Measurements from ENCODE around the gene NIPAL4.
A peak's percentile ranks its signal among the peaks of the same experiment; 100 is the strongest.
"Not testable (repeated sequence)": the region's sequence is repeated elsewhere in the genome, so short reads cannot be mapped to it uniquely, and the experiment has no call there.

The NIPAL4 gene

GRCh38 chr5:157463621-157464518 lies 3.9 kb downstream of the NIPAL4 start:
- no peak for DNase-seq (ENCODE audit: low read depth)

GRCh38 chr5:157464519-157465171 lies 4.6 kb downstream of the NIPAL4 start:
- DNase-seq (ENCODE audit: low read depth), result peak; percentile 36

DNA sequence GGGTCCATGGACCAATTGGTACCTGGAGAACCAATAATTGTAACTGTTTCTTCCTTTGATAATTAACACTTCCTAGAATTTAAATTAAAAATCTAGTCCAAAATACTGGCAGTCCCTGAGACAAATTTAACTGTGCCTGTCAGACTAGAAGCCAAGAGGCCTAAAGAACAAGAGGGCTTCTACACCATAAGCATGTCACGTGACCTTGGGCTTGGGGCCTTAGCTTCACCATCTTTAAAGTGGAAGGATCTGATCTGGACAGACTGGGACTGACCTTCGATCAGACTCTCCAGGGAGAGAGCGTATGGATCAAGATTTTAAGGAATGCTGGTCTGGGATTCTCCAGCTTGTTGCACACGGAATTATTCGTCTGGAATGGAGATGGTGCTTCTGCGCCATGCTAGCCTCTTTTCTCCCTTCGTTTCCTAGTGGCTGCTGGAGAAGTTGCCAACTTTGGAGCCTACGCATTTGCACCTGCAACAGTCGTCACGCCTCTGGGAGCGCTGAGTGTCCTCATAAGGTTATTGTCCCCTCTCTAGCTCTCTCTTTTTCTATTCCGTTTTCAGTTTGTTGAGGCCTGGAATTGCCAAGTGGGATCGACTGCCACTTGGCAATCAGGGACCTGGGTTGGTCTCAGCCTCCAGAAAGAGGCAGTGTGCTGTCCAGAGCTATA lies 8.4 kb downstream of the NIPAL4 start:
- DNase-seq (ENCODE audit: low read depth), result no peak

- no peak for DNase-seq (ENCODE audit: low read depth)
Measured at GRCh38 chr5:157469073-157469472, 9.1 kb downstream of the NIPAL4 start.

DNA sequence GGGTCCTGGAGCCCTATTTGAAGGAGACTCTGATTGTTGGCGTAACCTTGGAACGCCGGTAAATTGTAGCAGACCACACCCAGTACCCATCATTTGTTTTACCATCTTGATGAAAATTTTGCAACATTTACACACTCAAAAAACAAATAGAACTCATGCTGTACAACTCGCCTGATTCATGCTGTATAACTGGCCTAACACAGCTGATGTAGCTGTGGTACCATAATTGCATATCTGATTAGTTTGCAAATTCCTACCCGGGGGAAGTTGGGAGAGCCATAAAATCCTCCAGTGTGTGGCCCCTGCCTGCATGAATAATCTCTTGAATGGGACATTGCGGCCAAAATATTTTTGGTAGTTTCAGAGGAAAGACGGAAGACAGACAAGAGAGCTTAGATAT lies 9.7 kb downstream of the NIPAL4 start:
- no peak for DNase-seq (ENCODE audit: low read depth)

DNA sequence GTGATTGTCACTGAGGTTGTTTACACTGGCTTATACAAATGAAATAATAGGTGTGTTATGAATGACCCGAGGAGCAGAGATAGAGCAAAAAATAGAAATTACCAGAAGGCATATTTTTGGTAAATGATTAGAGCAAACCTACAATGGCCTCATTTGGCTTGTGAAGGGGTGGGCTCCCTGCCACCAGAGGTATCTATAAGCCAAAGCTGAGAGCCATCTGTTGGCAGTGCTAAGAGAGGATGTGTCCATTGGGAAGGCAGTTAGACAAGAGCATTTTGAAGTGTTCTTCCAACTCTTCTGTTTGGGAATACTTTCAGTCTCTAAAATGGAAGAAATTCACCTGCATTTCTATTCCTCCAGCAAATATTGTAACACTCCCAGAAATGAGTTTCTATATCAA lies 10.6 kb downstream of the NIPAL4 start:
- no peak for DNase-seq (ENCODE audit: low read depth)

GRCh38 chr5:157471709-157472108 lies 11.7 kb downstream of the NIPAL4 start:
- no peak for DNase-seq (ENCODE audit: low read depth)

DNA sequence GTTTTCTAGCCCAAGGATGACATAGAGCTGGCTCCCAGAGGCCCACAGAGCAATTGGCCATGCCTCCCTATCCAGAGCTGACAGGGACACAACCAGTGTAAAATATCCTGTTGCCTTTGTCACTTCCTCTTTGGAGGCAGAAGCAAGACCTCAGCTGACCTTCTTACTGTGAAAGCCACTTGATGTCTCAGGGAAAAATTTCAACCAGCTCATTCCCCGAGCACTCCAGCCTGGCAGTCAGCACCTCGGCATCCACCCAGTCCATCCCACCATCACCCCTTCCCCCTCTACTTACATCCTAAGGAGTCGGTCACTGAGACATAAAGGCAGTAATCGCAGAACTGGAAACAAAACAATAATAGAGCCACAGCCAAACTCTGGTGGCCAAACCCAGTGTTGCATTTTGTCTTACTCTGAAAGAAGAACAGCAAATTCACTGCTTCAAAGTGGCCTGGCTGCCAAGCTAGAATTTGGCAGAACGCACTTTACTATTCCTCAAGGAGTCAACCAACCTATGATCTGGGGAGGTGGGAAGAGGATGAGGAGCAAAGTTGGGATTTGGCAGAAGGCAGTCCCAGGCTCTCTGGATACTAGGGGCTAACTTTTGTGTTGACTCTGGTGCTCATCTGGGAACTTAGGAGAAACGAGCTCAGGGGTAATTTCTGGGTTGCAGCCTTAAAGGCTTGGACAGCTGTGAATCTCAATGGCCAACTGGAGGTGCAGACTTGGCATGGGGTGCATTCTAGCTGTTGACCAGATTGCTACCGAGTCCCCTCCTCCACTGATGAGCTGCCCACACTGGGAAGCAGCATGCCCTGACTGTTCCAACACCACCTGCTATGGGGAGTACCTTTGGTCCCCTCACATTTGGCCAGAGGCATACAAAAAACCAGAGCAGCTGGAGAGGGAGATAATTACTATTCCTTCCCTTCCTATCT lies 13.6 kb downstream of the NIPAL4 start:
- no peak for DNase-seq (ENCODE audit: low read depth)

DNA sequence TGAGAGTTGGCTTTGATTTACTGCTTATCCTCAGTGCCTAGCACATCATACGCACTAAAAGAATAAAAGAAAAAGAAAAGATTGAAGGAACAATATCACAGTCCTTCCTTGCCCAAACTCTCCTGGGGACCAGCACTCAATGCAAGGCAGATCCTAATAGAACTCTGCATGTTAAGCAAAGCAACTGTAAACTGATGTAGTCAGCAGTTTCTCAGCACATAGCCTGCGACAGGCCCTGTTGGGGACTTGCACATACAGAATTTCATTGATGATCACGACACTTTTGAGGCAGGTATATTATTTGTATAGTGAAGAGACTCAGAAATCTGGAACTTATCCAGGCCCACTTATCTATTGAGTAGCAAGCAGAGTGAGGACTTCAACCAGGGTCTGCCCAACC lies 15.4 kb downstream of the NIPAL4 start:
- DNase-seq (ENCODE audit: low read depth), result no peak

DNA sequence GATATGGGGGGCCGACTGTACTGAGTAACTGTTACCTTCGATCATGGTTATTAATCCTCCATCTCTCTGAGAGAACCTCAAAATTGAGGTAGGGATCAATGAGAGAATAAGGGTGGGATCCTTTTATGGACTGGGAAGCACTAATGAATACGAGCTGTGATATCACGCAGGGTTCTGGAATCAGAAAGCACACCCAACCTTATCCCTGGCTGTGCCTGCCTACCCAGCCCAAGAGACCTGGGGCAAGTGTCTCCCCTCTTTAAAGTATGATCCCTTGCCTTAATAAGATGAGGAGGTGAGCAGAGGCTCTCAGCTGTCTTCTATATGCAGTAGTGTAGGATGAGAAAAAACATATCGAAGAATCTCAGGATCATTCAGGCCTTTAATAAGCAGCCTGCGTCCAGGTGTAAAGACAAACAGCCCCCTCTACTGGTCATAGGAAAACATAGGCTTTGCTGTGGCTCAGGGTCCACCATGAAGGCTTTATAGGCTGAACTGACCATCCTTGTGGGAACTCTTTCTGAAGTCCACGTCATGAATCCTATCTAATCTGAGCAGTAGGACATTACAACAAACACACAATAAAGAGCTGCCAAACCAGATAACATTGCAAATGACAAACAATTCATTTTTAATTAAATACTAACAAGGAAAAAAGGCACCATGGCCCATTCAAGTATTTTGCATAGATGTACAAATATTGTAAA lies 16.8 kb downstream of the NIPAL4 start:
- DNase-seq (ENCODE audit: low read depth), result no peak

GRCh38 chr5:157477814-157478494 lies 17.9 kb downstream of the NIPAL4 start:
- DNase-seq (ENCODE audit: low read depth), result no peak

GRCh38 chr5:157478726-157479125 lies 18.7 kb downstream of the NIPAL4 start:
- no peak for DNase-seq (ENCODE audit: low read depth)

DNA sequence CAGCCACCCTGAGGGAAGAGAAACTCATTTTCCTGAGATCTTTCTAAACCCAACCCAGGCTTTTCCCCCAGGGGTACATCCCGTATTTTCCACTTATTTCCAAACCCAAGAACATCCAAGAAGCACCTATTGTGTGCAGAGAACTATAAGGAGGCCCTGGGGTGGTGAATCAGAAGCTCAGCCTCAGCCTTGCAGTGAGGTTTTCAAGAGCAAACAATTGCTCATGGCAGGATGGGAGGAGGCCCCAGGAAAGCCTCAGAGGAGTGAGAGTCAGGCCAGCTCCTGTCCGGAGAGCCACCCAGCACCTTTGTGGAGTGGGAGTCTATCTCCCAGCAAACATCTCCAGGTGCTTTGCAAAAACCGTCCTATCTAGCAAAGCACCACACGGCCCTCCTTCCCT lies 19.2 kb downstream of the NIPAL4 start:
- no peak for DNase-seq (ENCODE audit: low read depth)

GRCh38 chr5:157479612-157480510 lies 19.8 kb downstream of the NIPAL4 start:
- no peak for DNase-seq (ENCODE audit: low read depth)

- DNase-seq (ENCODE audit: low read depth), result no peak
Measured at GRCh38 chr5:157481265-157481664, 21.3 kb downstream of the NIPAL4 start.

DNA sequence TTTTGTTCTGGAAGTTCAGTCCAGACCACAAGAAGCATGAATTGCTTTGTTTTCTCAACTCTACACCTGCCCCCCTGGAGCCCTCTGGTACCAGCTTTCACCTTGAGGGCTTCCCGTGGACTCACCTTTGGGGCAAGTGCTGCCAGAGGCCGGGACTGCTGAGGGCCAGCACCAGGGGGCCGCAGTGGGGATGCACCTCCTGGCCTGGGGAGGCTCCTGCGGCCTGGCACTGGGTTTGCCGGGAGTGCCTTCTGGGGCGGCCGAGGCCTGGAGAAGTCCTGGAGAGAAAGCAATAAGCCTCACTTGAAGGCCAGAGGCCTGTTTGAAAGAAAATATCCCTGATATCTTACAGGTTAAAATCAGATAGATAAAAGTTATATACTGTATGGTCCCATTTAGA lies 21.7 kb downstream of the NIPAL4 start:
- DNase-seq (ENCODE audit: low read depth), result no peak

DNA sequence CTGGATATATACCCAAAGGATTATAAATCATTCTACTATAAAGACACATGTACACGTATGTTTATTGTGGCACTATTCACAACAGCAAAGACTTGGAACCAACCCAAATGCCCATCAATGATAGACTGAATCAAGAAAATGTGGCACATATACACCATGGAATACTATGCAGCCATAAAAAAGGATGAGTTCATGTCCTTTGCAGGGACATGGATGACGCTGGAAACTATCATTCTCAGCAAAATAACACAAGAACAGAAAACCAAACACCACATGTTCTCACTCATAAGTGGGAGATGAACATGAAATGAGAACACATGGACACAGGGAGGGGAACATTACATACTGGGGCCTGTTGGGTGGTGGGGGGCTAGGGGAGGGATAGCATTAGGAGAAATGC lies 22.7 kb downstream of the NIPAL4 start:
- DNase-seq (ENCODE audit: low read depth), result not testable (repeated sequence)

- DNase-seq (ENCODE audit: low read depth), result no peak
Measured at GRCh38 chr5:157484768-157485167, 24.8 kb downstream of the NIPAL4 start.

GRCh38 chr5:157485340-157485739 lies 25.3 kb downstream of the NIPAL4 start:
- DNase-seq (ENCODE audit: low read depth), result no peak

GRCh38 chr5:157485811-157486210 lies 25.8 kb downstream of the NIPAL4 start:
- DNase-seq (ENCODE audit: low read depth), result no peak
